HCT116 (cell line): ENCODE data around the gene ARRB2. TPM values are rescaled to one million over a fixed set of nuclear protein-coding genes. Genes with fewer than 3 reads are reported as not detected.

ENCODE experiments used
- ATAC-seq: fragments of 200-7000 bp; cut with Tn5 transposase; 2 replicates; pipeline ENCODE4 v1.9.1; 2020; ENCODE audit warnings: mild to moderate bottlenecking, moderate library complexity
- BruUV-seq: library from RNA; stranded (reverse); fragments of 400-500 nt; replicated peaks from 2 replicates; lab custom pipeline; 2021; lab: Mats Ljungman, UMichigan
- CTCF ChIA-PET: fragments of 300-600 bp; sonication (Branson Sonifier 250); formaldehyde crosslinking; loops from one replicate; lab custom pipeline; 2021; ENCODE audit warnings: antibody characterized with exemption; lab: Charles Lee
- POLR2A ChIA-PET: fragments of 300-600, 350-600 bp; sonication (Branson Sonifier 250); formaldehyde crosslinking; loops from one replicate; lab custom pipeline; 2021; ENCODE audit warnings: antibody characterized with exemption; lab: Charles Lee
- RAD21 ChIA-PET, 2 experiments: fragments of 300-600 bp; sonication (Branson Sonifier 250); formaldehyde crosslinking; loops; one replicate each; lab custom pipeline; 2023; ENCODE audit warnings: low total read pairs in 2 of 2; ENCODE audit not compliant: uncharacterized antibody in 2 of 2, unreplicated experiment in 2 of 2, low non-redundant PET in 1 of 2; lab: Charles Lee
- DNase-seq: peaks from one replicate; pipeline ENCODE4 v3.0.0-alpha.2; 2010; ENCODE audit warnings: low read depth, low spot score
- H2AFZ ChIP-seq: fragments of 200-600 bp; shearing (Covaris generic), sonication (generic); 2 replicates; pipeline ENCODE4 v1.6.1; 2017; ENCODE audit warnings: low read depth, mixed run types, mixed read lengths, antibody characterized with exemption, low read length; ENCODE audit not compliant: poor library complexity, severe bottlenecking
- H3K27ac ChIP-seq: 2 replicates; pipeline ENCODE4 v1.5.1; 2012; ENCODE audit warnings: low read depth, low read length
- H3K27me3 ChIP-seq: fragments of 200-600 bp; sonication (generic); 2 replicates; pipeline ENCODE4 v1.6.1; 2016; ENCODE audit warnings: mixed run types, low read length, mixed read lengths; ENCODE audit not compliant: insufficient read depth
- H3K36me3 ChIP-seq, 2 experiments: fragments of 200-500 bp in 1 of 2; fragments of 200-600 bp in 1 of 2; sonication (Bioruptor generic) in 1 of 2; sonication (generic) in 1 of 2; 2 replicates each; pipeline versions ENCODE4 v1.5.1 to v1.6.1; 2014 to 2016; ENCODE audit warnings: low read length in 2 of 2, inconsistent platforms in 1 of 2, mixed read lengths in 1 of 2, mixed run types in 1 of 2; ENCODE audit not compliant: insufficient read depth in 2 of 2, control insufficient read depth in 1 of 2
- H3K4me1 ChIP-seq, 2 experiments: fragments of 200-600 bp in 1 of 2; sonication (generic) in 1 of 2; 2 replicates each; pipeline versions ENCODE4 v1.5.1 to v1.6.1; 2012 to 2017; ENCODE audit warnings: low read length in 2 of 2, inconsistent platforms in 1 of 2, mild to moderate bottlenecking in 1 of 2, mixed read lengths in 1 of 2, mixed run types in 1 of 2, moderate library complexity in 1 of 2; ENCODE audit not compliant: insufficient read depth in 2 of 2, control insufficient read depth in 1 of 2
- H3K4me2 ChIP-seq: fragments of 200-600 bp; sonication (generic); 2 replicates; pipeline ENCODE4 v1.6.1; 2017; ENCODE audit warnings: mixed run types, low read length, mixed read lengths
- H3K4me3 ChIP-seq, 2 experiments: fragments of 200-600 bp in 1 of 2; sonication (generic) in 1 of 2; replicated peaks in 1 of 2; 2 replicates each; pipeline ENCODE4 v1.5.1; 2011 to 2016; ENCODE audit warnings: low read length in 2 of 2, control low read depth in 1 of 2, low read depth in 1 of 2, mild to moderate bottlenecking in 1 of 2, mixed read lengths in 1 of 2, mixed run types in 1 of 2
- H3K79me2 ChIP-seq: fragments of 200-600 bp; sonication (generic); 2 replicates; pipeline ENCODE4 v1.6.1; 2017; ENCODE audit warnings: mild to moderate bottlenecking, mixed run types, low read length, moderate library complexity, mixed read lengths; ENCODE audit not compliant: insufficient read depth
- H3K9ac ChIP-seq: fragments of 200-600 bp; sonication (generic); 2 replicates; pipeline ENCODE4 v1.6.1; 2016; ENCODE audit warnings: low read length, mixed read lengths
- H3K9me2 ChIP-seq: fragments of 200-600 bp; sonication (generic), shearing (Covaris generic); 2 replicates; pipeline ENCODE4 v1.6.1; 2017; ENCODE audit warnings: mixed run types, mild to moderate bottlenecking, moderate library complexity; ENCODE audit not compliant: insufficient read depth
- H3K9me3 ChIP-seq, 2 experiments: fragments of 200-500 bp in 1 of 2; fragments of 200-600 bp in 1 of 2; sonication (Bioruptor generic) in 1 of 2; sonication (generic) in 1 of 2; 2 replicates each; pipeline ENCODE4 v1.6.1; 2014 to 2017; ENCODE audit warnings: low read length in 2 of 2, mixed read lengths in 2 of 2, inconsistent platforms in 1 of 2, low read depth in 1 of 2, mild to moderate bottlenecking in 1 of 2, mixed run types in 1 of 2, moderate library complexity in 1 of 2; ENCODE audit not compliant: control insufficient read depth in 1 of 2, insufficient read depth in 1 of 2
- H4K20me1 ChIP-seq: fragments of 200-600 bp; sonication (generic), shearing (Covaris generic); 2 replicates; pipeline ENCODE4 v1.6.1; 2017; ENCODE audit warnings: mixed run types, mild to moderate bottlenecking, moderate library complexity; ENCODE audit not compliant: insufficient read depth
- CEBPB ChIP-seq: IDR thresholded peaks from 2 replicates; pipeline ENCODE4 v1.6.1; 2012; ENCODE audit warnings: low read depth
- EGR1 ChIP-seq: IDR thresholded peaks from 2 replicates; pipeline ENCODE4 v1.6.1; 2012; ENCODE audit warnings: low read depth
- EZH2 ChIP-seq: fragments of 200-600 bp; sonication (generic); IDR thresholded peaks from 2 replicates; pipeline ENCODE4 v1.6.1; 2017; ENCODE audit warnings: antibody characterized with exemption, mixed run types
- FOSL1 ChIP-seq: IDR thresholded peaks from 2 replicates; pipeline ENCODE4 v1.6.1; 2012; ENCODE audit warnings: low read depth
- JUND ChIP-seq: IDR thresholded peaks from 2 replicates; pipeline ENCODE4 v1.6.1; 2012
- POLR2A ChIP-seq: IDR thresholded peaks from 2 replicates; pipeline ENCODE4 v1.7.0; 2011; ENCODE audit warnings: borderline replicate concordance; ENCODE audit not compliant: insufficient read depth, insufficient read length; ENCODE audit errors: extremely low read depth
- POLR2AphosphoS5 ChIP-seq: IDR thresholded peaks from 2 replicates; pipeline ENCODE4 v1.6.1; 2011; ENCODE audit warnings: mild to moderate bottlenecking, low read depth, low read length, moderate library complexity
- SIN3A ChIP-seq: IDR thresholded peaks from 2 replicates; pipeline ENCODE4 v1.6.1; 2012; ENCODE audit warnings: low read depth
- SP1 ChIP-seq: IDR thresholded peaks from 2 replicates; pipeline ENCODE4 v1.6.1; 2012; ENCODE audit warnings: low read depth
- SRF ChIP-seq: IDR thresholded peaks from 2 replicates; pipeline ENCODE4 v1.6.1; 2012; ENCODE audit warnings: low read depth
- YY1 ChIP-seq: IDR thresholded peaks from 2 replicates; pipeline ENCODE4 v1.6.1; 2011; ENCODE audit warnings: low read length, low read depth, moderate library complexity, mild to moderate bottlenecking; ENCODE audit not compliant: insufficient replicate concordance; ENCODE audit errors: extremely low read depth
- intact Hi-C: fragments of 100-400 bp; cut with micrococcal nuclease; formaldehyde crosslinking; loops from 2 replicates; pipeline ENCODE4 v1.10.0; 2022
- total RNA-seq: library from RNA; stranded (reverse); gene quantifications from one replicate; pipeline ENCODE4 v1.2.1, GENCODE V29; 2021; ENCODE audit not compliant: unreplicated experiment
- TF ChIP-seq, protein P1 (sequence below): IDR thresholded peaks from 2 replicates; pipeline ENCODE4 v1.6.1; 2012
- TF ChIP-seq, protein P2 (sequence below), 3 experiments: fragments of 200-600 bp in 1 of 3; sonication (generic) in 1 of 3; IDR thresholded peaks in 2 of 3; conservative IDR thresholded peaks in 1 of 3; 2 replicates each; pipeline ENCODE4 v1.5.1; 2012 to 2017; ENCODE audit warnings: low read depth in 2 of 3, low read length in 2 of 3, antibody characterized with exemption in 1 of 3, borderline replicate concordance in 1 of 3, control low read depth in 1 of 3, mild to moderate bottlenecking in 1 of 3, mixed read lengths in 1 of 3, mixed run types in 1 of 3, moderate library complexity in 1 of 3; ENCODE audit not compliant: insufficient read depth in 1 of 3
- TF ChIP-seq, protein P3 (sequence below): IDR thresholded peaks from 2 replicates; pipeline ENCODE4 v1.6.1; 2011; ENCODE audit warnings: mild to moderate bottlenecking, low read length, moderate library complexity; ENCODE audit not compliant: insufficient replicate concordance; ENCODE audit errors: extremely low read depth

Gene ARRB2
- total RNA-seq, 1 experiment from 2014 or later: 70.8 TPM

DNA sequence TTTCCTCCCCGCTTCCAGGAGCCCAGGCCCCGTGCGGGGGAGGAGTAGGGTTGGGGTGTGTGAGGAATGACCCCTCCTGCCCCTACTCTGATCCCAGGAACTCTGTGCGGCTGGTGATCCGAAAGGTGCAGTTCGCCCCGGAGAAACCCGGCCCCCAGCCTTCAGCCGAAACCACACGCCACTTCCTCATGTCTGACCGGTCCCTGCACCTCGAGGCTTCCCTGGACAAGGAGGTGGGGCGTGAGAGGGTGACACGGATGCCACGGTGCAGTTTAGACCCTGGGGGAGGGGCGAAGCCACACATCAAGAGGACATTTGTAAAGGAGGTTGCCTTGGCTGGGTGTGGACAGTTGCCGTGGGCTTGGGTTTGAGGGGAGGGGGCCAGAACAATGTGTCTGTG lies 7.4 kb downstream of the ARRB2 start:
- Histone ChIP-seq H2AFZ (no peak overlapping the region), H3K9me2 (no peaks in the 10 kb centered on the region), H4K20me1 (no peaks in the 10 kb centered on the region), H3K4me2 (no peak overlapping the region), H3K4me1 (peaks cover 16 to 17% of the 10 kb centered on the region in 2 experiments), H3K27ac (no peak overlapping the region), H3K9ac (no peak overlapping the region), H3K9me3 (no peaks in the 10 kb centered on the region), H3K36me3 (peaks cover 14 to 16% of the 10 kb centered on the region in 2 experiments; a peak in 2 of 4 replicates), H3K27me3 (no peaks in the 10 kb centered on the region), H3K4me3 (no peak overlapping the region), H3K79me2 (no peaks in the 10 kb centered on the region)
- CTCF ChIA-PET: no interaction called here
- BruUV-seq: no TSS peak
- intact Hi-C loops: no loop called here
- no peak for TF ChIP-seq POLR2A
- ATAC-seq (no peak), DNase-seq (no peak)
- POLR2A ChIA-PET: no interaction called here
- RAD21 ChIA-PET: no interaction called here

DNA sequence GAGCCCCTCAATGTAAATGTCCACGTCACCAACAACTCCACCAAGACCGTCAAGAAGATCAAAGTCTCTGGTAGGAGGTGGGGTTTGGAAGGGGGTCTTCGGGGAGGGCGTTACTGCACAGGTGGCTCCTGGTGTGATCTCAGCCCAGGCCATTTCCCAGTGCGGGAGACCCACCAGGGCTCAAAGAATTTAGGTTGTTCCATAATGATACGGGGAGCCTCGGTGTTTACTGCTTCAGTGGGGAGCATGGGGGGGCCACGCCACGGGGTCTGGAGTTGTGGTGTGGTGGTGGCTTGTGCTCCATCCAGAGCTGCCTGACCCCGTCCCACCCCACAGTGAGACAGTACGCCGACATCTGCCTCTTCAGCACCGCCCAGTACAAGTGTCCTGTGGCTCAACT lies 7.8 kb downstream of the ARRB2 start:
- H3K79me2 ChIP-seq: no peaks in the 10 kb centered on the region
- BruUV-seq: no TSS peak
- no peak overlapping the region for H3K4me2 ChIP-seq
- H3K9me2 ChIP-seq: no peaks in the 10 kb centered on the region
- H3K36me3 ChIP-seq: peaks cover 14 to 16% of the 10 kb centered on the region in 2 experiments; a peak in 2 of 4 replicates
- ChIA-PET CTCF (no interaction called here), RAD21 (no interaction called here), POLR2A (no interaction called here)
- H3K9me3 ChIP-seq: no peaks in the 10 kb centered on the region
- intact Hi-C loops: no loop called here
- no peak for ATAC-seq
- no peak overlapping the region for H3K9ac ChIP-seq
- H3K4me1 ChIP-seq: peaks cover 16 to 17% of the 10 kb centered on the region in 2 experiments
- no peak overlapping the region for H3K27ac ChIP-seq
- H3K27me3 ChIP-seq: no peaks in the 10 kb centered on the region
- no peaks in the 10 kb centered on the region for H4K20me1 ChIP-seq
- no peak for DNase-seq
- H3K4me3 ChIP-seq: no peak overlapping the region
- no peak overlapping the region for H2AFZ ChIP-seq
- no peak for TF ChIP-seq EZH2
- TF ChIP-seq SRF: no peak
- TF ChIP-seq JUND: no peak
- no peak for TF ChIP-seq SIN3A
- no peak for TF ChIP-seq POLR2A
- no peak for TF ChIP-seq FOSL1
- no peak for TF ChIP-seq SP1
- no peak for TF ChIP-seq CEBPB
- no peak for TF ChIP-seq EGR1
- TF ChIP-seq YY1: no peak
- no peak for TF ChIP-seq POLR2AphosphoS5
- TF ChIP-seq, protein P1, sequence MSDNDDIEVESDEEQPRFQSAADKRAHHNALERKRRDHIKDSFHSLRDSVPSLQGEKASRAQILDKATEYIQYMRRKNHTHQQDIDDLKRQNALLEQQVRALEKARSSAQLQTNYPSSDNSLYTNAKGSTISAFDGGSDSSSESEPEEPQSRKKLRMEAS: no peak
- TF ChIP-seq, protein P2, sequence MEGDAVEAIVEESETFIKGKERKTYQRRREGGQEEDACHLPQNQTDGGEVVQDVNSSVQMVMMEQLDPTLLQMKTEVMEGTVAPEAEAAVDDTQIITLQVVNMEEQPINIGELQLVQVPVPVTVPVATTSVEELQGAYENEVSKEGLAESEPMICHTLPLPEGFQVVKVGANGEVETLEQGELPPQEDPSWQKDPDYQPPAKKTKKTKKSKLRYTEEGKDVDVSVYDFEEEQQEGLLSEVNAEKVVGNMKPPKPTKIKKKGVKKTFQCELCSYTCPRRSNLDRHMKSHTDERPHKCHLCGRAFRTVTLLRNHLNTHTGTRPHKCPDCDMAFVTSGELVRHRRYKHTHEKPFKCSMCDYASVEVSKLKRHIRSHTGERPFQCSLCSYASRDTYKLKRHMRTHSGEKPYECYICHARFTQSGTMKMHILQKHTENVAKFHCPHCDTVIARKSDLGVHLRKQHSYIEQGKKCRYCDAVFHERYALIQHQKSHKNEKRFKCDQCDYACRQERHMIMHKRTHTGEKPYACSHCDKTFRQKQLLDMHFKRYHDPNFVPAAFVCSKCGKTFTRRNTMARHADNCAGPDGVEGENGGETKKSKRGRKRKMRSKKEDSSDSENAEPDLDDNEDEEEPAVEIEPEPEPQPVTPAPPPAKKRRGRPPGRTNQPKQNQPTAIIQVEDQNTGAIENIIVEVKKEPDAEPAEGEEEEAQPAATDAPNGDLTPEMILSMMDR (IDR thresholded peaks at IDR 0.05 in 2 of 3, conservative IDR thresholded peaks at IDR 0.05 in 1 of 3; ENCODE audit: borderline replicate concordance in 1 of 3, insufficient read depth in 1 of 3, low read depth in 2 of 3, low read length in 2 of 3): no peak
- TF ChIP-seq, protein P3, sequence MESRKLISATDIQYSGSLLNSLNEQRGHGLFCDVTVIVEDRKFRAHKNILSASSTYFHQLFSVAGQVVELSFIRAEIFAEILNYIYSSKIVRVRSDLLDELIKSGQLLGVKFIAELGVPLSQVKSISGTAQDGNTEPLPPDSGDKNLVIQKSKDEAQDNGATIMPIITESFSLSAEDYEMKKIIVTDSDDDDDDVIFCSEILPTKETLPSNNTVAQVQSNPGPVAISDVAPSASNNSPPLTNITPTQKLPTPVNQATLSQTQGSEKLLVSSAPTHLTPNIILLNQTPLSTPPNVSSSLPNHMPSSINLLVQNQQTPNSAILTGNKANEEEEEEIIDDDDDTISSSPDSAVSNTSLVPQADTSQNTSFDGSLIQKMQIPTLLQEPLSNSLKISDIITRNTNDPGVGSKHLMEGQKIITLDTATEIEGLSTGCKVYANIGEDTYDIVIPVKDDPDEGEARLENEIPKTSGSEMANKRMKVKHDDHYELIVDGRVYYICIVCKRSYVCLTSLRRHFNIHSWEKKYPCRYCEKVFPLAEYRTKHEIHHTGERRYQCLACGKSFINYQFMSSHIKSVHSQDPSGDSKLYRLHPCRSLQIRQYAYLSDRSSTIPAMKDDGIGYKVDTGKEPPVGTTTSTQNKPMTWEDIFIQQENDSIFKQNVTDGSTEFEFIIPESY: no peak
